ENCODE measurements around the gene RABGAP1L.

RABGAP1L gene

DNA sequence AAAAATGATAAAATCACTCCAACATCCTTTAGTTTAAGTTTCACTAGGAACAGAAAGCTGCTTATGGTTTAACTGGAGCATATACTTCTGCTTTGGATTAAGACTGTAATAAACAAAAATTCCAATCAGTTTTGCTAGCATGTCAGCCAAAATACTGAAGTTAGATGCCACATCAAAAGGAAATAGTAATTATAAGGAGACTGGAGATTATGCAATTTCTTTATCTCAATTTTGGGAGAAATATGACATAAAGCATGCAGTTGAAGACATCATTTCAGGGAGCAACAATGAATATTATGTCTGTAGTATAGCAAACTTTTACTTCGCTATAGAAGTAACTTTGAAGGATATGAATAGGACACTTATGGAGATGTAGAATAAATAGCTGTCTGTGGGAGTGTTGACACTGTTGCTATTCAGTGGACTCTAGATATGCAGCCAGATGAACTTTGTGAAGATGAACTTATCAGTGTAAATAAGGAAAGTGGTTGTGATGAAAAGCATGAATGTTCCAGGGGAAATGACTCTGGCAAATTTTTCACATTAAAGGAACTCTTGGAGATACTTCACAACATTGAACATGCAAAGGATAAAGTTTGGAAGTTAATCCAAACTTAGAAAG lies 107.8 kb downstream of the RABGAP1L start:
- Mint-ChIP-seq H3K4me1 (ENCODE audit: low read depth) (no peaks in the 10 kb centered on the region), H3K27ac (no peak overlapping the region), H3K4me3 (no peak overlapping the region), H3K27me3 (no peaks in the 10 kb centered on the region), H3K9me3 (no peaks in the 10 kb centered on the region), H3K36me3 (ENCODE audit: low read depth) (no peaks in the 10 kb centered on the region)

DNA sequence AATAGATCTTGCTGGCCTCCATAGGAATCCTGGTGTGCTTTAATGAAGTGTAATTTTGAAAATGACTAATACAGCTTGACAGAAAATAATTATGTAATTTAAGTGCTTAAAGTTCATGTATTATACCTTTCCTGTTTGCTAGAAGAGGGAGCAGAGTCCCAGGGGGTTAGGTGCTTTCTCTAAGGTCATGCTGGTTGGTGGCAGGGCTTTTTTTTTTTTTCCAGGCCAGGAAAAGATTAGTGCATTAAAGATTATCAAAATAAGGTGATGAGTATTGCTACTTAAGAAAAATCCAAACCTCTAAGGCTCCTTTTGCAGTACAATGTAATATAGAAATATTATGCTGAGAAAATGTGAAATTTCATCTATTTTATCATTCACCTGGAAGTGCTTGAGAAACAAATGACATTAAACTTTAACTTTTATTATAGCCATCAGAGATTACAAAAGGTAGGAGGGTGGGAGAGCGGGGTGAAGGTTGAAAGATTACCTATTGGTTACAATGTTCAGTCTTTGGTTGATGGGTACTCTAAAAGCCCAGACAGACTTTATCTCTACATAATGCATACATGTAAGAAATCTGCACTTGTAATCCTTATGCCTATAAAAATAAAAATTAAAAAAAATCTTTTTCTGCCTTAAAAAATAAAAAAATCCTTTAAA lies 110.8 kb downstream of the RABGAP1L start:
- Mint-ChIP-seq H3K4me1 (ENCODE audit: low read depth) (peaks cover 5% of the 10 kb centered on the region), H3K36me3 (ENCODE audit: low read depth) (no peaks in the 10 kb centered on the region), H3K4me3 (no peak overlapping the region), H3K27ac (no peak overlapping the region), H3K9me3 (no peaks in the 10 kb centered on the region), H3K27me3 (no peaks in the 10 kb centered on the region)

DNA sequence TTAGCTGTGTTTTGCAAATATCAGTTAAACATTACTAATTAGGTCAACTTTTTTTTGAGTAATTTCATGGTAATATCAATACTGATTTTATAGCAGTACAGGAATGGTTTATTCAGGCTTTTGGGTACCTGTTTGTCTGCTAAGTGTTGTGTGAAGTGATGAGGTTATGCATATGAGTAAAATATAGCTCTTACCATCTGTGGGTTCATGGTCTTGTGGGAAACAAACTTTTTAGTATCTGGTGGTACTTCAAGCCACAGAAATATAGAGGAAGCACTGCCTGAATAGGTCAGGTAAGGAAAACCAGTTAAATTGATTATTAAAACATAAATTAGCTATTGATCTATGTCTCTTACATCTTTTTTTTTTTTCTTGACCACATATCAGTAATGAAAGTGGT lies 113.9 kb downstream of the RABGAP1L start:
- H3K36me3 Mint-ChIP-seq (ENCODE audit: low read depth) = peaks cover 2% of the 10 kb centered on the region
- no peaks in the 10 kb centered on the region for H3K27me3 Mint-ChIP-seq
- no peak overlapping the region for H3K27ac Mint-ChIP-seq
- H3K4me3 Mint-ChIP-seq = no peak overlapping the region
- no peaks in the 10 kb centered on the region for H3K9me3 Mint-ChIP-seq
- H3K4me1 Mint-ChIP-seq (ENCODE audit: low read depth) = peaks cover 5% of the 10 kb centered on the region

DNA sequence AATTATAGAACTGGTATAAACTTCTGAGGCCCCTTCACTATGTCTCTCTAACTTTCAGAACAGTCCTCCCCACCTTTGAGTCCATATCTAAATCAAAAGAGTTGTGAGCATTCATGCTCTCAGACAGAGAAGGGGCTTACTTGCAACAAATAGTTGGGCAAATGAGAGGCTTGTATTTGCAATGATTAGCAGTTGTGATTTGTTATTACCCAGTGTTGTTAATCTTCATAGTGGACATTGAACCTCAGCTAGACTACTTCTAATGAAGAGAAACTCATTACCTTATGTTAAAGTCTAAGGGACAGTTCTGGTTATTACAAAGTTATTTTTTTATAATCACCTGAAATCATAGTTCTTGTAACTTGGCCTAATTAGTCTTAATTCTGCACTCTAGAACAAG lies 114.5 kb downstream of the RABGAP1L start:
- no peak overlapping the region for H3K4me3 Mint-ChIP-seq
- no peaks in the 10 kb centered on the region for H3K9me3 Mint-ChIP-seq
- no peak overlapping the region for H3K27ac Mint-ChIP-seq
- peaks cover 5% of the 10 kb centered on the region for H3K4me1 Mint-ChIP-seq (ENCODE audit: low read depth)
- peaks cover 7% of the 10 kb centered on the region for H3K36me3 Mint-ChIP-seq (ENCODE audit: low read depth)
- H3K27me3 Mint-ChIP-seq = no peaks in the 10 kb centered on the region

DNA sequence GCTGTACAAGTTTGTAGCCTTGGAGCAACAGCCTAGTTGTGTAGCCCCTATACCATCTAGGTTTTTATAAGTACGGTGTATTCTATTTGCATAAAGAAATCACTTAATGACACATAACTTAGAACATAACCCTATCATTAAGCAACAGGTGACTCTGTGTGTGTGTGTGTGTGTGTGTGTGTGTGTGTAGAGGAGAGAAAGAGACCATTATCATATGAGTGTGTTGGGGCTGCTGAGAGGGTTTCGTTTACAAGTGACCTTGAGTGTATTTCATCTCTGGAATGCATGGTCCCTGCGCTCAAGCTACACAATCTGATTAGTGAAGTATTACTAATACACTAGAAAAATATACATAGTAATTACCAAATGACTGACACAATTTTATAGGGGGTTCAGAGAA lies 115.1 kb downstream of the RABGAP1L start:
- Mint-ChIP-seq H3K27me3 (no peaks in the 10 kb centered on the region), H3K4me3 (no peak overlapping the region), H3K4me1 (ENCODE audit: low read depth) (peaks cover 5% of the 10 kb centered on the region), H3K9me3 (no peaks in the 10 kb centered on the region), H3K36me3 (ENCODE audit: low read depth) (peaks cover 7% of the 10 kb centered on the region), H3K27ac (no peak overlapping the region)

DNA sequence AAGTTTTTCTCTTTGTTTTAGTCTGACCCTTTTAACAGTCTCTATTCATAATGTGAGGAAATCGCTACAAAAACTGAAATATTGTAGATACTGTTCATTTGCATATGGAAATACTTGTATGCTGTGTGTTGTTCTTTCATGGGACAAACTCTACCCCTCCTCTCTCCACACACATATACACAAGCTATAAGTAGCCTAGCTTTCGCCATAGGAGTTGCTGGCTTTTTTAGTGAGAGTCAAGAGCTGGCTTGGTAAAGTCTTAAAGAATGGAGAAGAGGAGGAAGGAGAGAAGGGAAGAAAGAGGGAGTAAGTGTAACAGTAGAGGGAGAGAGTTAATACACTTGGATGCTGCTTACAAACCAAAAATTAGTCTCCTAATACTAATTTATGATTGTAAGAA lies 115.6 kb downstream of the RABGAP1L start:
- Mint-ChIP-seq H3K27ac (no peak overlapping the region), H3K4me3 (no peak overlapping the region), H3K4me1 (ENCODE audit: low read depth) (peaks cover 5% of the 10 kb centered on the region), H3K27me3 (no peaks in the 10 kb centered on the region), H3K9me3 (no peaks in the 10 kb centered on the region), H3K36me3 (ENCODE audit: low read depth) (peaks cover 7% of the 10 kb centered on the region)

DNA sequence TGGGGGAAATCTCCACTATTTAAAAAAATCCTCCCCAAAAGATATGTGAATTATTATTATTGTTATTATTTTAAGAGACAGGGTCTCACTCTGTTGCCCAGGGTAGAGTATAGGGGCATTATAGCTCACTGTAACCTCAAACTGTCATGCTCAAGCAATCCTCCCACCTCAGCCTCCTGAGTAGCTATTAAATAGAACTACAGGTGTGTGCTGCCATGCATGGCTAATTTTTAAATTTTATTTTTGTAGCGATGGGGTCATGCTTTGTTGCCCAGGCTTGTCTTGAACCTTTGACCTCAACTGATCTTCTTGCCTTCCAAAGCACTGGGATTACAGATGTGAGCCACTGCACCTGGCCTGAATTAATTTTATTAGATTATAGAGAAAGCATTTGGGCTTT lies 116.8 kb downstream of the RABGAP1L start:
- Mint-ChIP-seq H3K9me3 (no peaks in the 10 kb centered on the region), H3K27me3 (no peaks in the 10 kb centered on the region), H3K27ac (no peak overlapping the region), H3K36me3 (ENCODE audit: low read depth) (peaks cover 16% of the 10 kb centered on the region), H3K4me1 (ENCODE audit: low read depth) (peaks cover 5% of the 10 kb centered on the region), H3K4me3 (no peak overlapping the region)

DNA sequence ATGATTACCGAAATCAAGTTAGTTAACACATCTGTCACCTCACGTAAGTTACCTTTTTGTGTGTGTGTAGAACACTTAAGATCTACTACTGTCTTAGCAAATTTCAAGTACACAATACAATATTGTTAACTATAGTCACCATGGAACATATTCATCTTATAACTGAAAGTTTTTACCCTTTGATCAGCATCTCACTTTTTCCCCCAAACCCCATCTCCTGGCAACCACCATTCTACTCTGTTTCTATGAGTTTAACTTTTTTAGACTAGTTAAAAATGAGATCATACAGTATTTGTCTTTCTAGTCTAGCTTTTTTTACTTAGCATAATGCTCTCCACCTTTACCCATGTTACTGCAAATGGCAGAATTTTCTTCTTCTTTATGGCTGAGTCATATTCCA lies 124.7 kb downstream of the RABGAP1L start:
- Mint-ChIP-seq H3K4me1 (ENCODE audit: low read depth) (peaks cover 9% of the 10 kb centered on the region), H3K4me3 (no peak overlapping the region), H3K27me3 (no peaks in the 10 kb centered on the region), H3K36me3 (ENCODE audit: low read depth) (peaks cover 76% of the 10 kb centered on the region), H3K27ac (no peak overlapping the region), H3K9me3 (peaks cover 12% of the 10 kb centered on the region)

DNA sequence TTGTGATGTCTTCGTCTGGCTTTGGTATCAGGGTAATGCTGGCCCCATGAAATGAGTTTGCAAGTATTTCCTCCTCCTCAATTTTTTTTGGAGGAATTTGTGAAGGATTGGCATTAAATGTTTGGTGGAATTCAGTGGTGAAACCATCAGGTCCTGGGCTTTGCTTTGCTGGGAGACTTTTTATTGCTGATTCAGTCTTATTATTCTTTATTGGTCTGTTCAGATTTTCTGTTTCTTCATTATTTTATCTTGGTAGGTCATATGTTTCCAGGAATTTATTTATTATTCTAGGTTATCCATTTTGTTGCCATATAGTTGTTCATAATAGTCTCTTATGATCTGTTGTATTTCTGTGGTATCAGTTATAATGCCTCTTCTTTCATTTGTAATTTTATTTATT lies 126.7 kb downstream of the RABGAP1L start:
- H3K27me3 Mint-ChIP-seq = no peaks in the 10 kb centered on the region
- H3K4me3 Mint-ChIP-seq = no peak overlapping the region
- H3K4me1 Mint-ChIP-seq (ENCODE audit: low read depth) = peaks cover 9% of the 10 kb centered on the region
- peaks cover 15% of the 10 kb centered on the region for H3K9me3 Mint-ChIP-seq
- H3K27ac Mint-ChIP-seq = no peak overlapping the region
- peaks cover 88% of the 10 kb centered on the region for H3K36me3 Mint-ChIP-seq (ENCODE audit: low read depth)

DNA sequence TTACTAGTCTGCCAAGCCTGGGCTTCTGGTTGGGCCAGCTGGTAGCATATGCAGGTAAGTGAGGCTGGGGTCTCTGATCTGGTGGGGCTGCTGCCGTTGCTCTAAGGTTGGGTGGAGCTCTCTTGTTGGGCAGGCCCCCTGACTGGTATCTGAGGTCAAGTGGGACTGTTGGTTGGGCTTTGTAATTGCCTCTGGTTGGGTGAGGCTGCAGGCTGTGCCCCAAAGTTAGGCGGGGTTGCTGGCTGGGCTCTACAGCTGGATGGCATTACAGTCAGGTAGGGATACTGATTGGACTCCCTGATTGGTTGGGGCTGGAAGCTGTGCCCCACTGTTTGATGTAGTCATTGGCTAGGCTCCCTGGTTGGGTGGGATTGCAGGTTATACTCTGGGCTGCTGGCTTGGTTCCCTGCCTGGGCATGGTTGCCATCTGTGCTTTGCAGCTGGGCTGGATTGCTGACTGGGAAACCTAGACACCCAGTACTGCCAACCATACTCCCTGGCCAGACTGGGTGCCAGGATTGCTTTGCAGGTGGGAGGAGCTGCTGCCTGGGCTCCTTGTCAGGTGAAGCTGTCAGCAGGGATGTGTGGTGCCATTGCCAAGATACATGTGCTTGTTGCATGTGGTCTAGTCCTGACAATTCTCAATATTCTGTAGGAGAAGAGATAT lies 130.5 kb downstream of the RABGAP1L start:
- H3K4me1 Mint-ChIP-seq (ENCODE audit: low read depth) = no peaks in the 10 kb centered on the region
- peaks cover 92% of the 10 kb centered on the region for H3K36me3 Mint-ChIP-seq (ENCODE audit: low read depth)
- peaks cover 12% of the 10 kb centered on the region for H3K9me3 Mint-ChIP-seq
- no peak overlapping the region for H3K27ac Mint-ChIP-seq
- H3K27me3 Mint-ChIP-seq = no peaks in the 10 kb centered on the region
- H3K4me3 Mint-ChIP-seq = no peak overlapping the region

DNA sequence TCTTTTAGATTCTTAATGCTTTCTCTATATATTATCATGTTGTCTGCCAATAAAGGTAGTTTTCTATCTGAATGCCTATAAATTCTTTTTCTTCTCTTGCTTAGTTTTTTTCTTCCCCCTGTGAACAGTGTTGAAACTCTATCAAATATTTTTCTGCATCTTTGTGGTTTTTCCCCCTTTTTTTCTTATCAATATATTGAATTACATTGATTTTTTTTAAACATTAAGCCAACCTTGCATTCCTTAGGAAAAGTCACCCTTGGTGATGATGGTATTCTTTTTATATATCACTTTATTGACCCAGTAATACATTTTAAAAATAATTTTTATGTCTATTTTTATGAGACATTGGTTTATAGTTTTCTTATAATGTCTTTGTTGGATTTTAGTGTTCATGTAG lies 131.7 kb downstream of the RABGAP1L start:
- Mint-ChIP-seq H3K4me3 (no peak overlapping the region), H3K27me3 (no peaks in the 10 kb centered on the region), H3K9me3 (peaks cover 12% of the 10 kb centered on the region), H3K36me3 (ENCODE audit: low read depth) (peaks cover 88% of the 10 kb centered on the region), H3K27ac (no peak overlapping the region), H3K4me1 (ENCODE audit: low read depth) (no peaks in the 10 kb centered on the region)

DNA sequence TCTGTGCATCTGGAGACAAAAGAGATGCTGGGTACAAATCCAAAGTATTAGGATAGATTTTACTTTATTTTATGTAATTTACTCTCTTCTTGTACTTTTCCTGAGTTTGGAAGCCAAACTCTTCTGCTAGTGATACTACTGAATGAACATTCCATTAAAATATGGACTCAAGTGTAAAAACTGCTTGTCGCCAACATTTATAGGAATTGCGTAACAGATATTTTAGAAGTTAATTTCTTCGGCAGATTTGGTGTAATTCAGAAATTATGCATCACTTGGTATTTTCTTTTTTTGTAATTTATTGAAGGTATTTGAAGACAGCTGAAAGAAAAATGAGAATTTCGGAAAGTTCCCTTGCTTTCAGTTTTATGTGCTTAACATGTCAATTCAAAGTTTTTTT lies 137.0 kb downstream of the RABGAP1L start:
- H3K4me3 Mint-ChIP-seq = no peak overlapping the region
- no peak overlapping the region for H3K27ac Mint-ChIP-seq
- peaks cover 60% of the 10 kb centered on the region for H3K36me3 Mint-ChIP-seq (ENCODE audit: low read depth)
- H3K4me1 Mint-ChIP-seq (ENCODE audit: low read depth) = no peaks in the 10 kb centered on the region
- H3K9me3 Mint-ChIP-seq = no peaks in the 10 kb centered on the region
- H3K27me3 Mint-ChIP-seq = no peaks in the 10 kb centered on the region

DNA sequence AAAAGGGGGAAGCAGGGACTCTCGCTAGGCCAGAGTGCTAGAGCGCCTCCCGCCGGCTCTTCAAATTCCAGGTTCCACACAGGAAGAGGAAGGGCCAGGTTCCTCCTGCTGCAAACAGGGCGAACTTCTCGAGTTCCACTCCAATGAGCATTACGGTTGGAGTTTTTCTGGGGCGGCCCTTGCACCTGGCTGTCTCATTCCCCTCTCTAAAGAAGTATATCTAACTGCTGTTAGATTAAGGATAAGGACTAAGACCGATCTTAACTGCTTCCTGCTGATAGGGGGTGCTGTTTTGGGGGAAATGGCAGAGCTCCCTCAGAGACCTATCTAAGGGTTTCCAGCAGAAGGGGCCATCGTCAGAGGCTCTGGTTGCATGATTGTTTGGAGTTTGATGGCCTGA lies 138.0 kb downstream of the RABGAP1L start:
- H3K27ac Mint-ChIP-seq = no peak overlapping the region
- H3K9me3 Mint-ChIP-seq = peaks cover 10% of the 10 kb centered on the region
- H3K36me3 Mint-ChIP-seq (ENCODE audit: low read depth) = peaks cover 62% of the 10 kb centered on the region
- no peak overlapping the region for H3K4me3 Mint-ChIP-seq
- H3K4me1 Mint-ChIP-seq (ENCODE audit: low read depth) = no peaks in the 10 kb centered on the region
- no peaks in the 10 kb centered on the region for H3K27me3 Mint-ChIP-seq

DNA sequence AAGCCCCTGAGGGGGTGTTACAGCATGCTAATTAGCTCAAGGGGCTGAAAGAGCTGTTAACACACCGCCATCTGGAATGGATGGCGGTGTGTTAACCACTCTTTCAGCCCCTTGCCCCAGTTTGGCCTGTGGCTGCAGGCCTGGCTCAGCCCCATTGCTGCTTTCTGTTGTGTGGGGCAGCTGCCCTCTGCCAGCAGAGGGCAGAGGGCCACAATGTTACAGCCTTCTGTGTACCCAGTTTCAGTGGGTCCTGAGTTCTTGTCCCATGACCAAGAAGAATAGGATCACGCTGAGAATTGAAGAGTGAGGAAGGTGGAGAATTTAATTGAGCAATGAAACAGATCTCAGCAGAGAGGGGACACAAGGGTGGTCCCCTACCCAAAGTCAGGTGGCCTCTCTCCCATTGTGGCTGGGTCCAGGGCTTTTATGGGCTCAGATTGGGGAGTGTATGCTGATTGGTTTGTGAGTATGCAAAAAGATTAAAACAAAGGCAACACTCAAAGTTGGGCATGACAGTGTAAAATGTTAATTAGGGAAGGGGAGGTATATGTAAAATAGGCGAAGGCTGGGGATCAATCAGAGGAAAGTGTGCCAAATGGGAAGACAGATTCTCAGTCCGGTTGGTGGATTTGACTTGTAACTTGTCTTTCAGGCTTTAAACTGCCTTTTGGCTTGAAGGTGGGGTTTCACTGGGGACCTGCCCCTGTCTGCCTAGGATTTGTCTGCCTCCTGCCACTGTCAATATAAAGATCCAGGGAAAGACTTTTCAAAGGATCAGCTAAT lies 142.2 kb downstream of the RABGAP1L start:
- H3K27me3 Mint-ChIP-seq = no peaks in the 10 kb centered on the region
- H3K4me3 Mint-ChIP-seq = no peak overlapping the region
- no peak overlapping the region for H3K27ac Mint-ChIP-seq

DNA sequence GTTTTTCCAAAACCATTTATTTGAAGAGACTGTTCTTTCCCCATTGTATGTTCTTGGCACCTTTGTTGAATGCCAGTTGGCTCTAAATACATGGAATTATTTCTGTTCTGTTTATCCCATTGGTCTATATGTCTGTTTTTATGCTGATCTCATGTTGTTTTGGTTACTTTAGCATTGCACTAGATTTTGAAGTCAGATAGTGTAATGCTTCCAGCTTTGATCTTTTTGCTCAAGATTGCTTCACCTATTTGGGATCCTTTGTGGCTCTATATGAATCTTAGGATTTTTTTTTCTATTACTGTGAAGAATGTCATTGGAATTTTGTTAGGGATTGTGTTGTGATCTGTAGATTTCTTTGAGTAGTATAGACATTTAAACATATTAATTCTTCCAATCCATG lies 149.3 kb downstream of the RABGAP1L start:
- H3K27ac Mint-ChIP-seq = no peak overlapping the region

More for the DNA sequence above, 142.2 kb downstream of the RABGAP1L start:
- H3K36me3 Mint-ChIP-seq (ENCODE audit: low read depth) = peaks cover 53% of the 10 kb centered on the region
- H3K9me3 Mint-ChIP-seq = peaks cover 11% of the 10 kb centered on the region
- no peaks in the 10 kb centered on the region for H3K4me1 Mint-ChIP-seq (ENCODE audit: low read depth)

More for the DNA sequence above, 149.3 kb downstream of the RABGAP1L start:
- Mint-ChIP-seq H3K36me3 (ENCODE audit: low read depth) (peaks cover 83% of the 10 kb centered on the region), H3K27me3 (no peaks in the 10 kb centered on the region), H3K4me3 (no peak overlapping the region), H3K9me3 (peaks cover 39% of the 10 kb centered on the region), H3K4me1 (ENCODE audit: low read depth) (peaks cover 6% of the 10 kb centered on the region)
